HL-60/S4 treated with retinoic acid at 250 ng/mL for 4 days and 3 days (cell line): ENCODE measurements around the gene FABP6.
"Not testable (repeated sequence)": the region's sequence is repeated elsewhere in the genome, so short reads cannot be mapped to it uniquely, and the experiment has no call there.

ENCODE experiments used
- in situ Hi-C: fragments of 300-500 bp; cut with MboI; formaldehyde crosslinking; loops from 2 replicates; pipeline ENCODE4 v1.7.0; 2022; ENCODE audit warnings: low sequenced_read_pairs

FABP6 gene

GRCh38 chr5:160219356-160219755 is 9.9 kb upstream of the FABP6 start:
- in situ Hi-C loops: no loop called here

- in situ Hi-C loops: no loop called here
Observed at GRCh38 chr5:160221082-160221481, 8.2 kb upstream of the FABP6 start.

GRCh38 chr5:160227012-160227411 is 2.3 kb upstream of the FABP6 start:
- in situ Hi-C loops: no loop called here

DNA sequence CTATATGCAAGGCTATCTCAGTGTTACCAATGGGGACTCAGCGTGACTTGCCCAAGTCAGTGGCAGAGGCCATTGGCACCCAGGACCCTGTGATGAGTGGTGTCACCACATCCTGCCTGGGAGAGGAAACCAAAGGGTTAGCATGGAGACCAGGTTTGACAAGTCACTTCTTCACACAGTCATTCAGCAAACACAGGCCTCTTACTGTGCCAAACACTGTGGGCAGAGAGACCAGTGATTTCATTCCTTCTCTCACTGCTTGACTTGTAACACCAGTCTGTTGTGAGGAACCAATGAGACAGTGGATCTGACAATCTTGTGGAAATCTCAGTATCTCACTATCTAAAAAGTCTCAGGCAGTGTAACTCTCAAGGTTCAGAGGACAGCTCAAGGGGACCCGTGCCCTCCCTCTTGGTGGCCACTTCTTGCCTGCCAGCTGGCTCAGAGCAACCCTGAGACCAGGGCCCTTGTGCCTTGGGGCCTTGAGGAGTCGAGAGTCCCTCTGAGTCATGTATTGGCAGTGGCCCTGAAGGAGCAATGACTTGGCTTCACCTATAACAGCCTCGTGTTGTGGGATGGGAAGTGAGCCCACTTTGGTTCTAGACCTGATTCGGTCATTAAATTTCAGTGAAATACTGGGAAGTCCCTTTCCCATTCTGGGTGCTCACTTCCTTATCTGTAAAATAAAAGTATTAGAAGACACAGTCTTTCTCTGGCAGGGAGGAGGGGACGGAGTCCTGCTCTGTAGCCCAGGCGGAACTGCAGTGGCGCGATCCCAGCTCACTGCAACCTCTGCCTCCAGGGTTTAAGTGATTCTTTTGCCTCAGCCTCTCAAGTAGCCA is 1.6 kb downstream of the FABP6 start:
- in situ Hi-C loops: no loop called here

DNA sequence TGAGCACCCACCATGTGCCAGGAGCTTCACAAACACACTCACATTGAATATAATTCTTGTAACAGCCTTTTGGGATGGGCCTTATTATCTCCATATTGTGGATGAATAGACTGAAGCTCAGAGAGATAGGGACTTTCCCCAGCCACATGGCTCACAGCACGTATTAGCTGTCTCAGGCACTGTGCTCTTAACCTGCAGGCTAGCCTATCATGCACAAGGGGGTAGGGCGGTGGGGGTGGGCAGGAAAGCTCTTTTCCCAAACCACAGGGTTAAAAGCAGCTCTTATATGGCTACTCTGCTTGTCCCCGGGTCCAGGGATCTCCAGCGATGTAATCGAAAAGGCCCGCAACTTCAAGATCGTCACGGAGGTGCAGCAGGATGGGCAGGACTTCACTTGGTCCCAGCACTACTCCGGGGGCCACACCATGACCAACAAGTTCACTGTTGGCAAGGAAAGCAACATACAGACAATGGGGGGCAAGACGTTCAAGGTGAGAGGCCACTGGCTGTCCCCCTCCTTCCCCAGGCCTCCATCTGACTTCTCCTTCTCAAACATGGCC is 2.6 kb downstream of the FABP6 start:
- in situ Hi-C loops: no loop called here

GRCh38 chr5:160233215-160233614 is 3.9 kb downstream of the FABP6 start:
- in situ Hi-C loops: no loop called here

DNA sequence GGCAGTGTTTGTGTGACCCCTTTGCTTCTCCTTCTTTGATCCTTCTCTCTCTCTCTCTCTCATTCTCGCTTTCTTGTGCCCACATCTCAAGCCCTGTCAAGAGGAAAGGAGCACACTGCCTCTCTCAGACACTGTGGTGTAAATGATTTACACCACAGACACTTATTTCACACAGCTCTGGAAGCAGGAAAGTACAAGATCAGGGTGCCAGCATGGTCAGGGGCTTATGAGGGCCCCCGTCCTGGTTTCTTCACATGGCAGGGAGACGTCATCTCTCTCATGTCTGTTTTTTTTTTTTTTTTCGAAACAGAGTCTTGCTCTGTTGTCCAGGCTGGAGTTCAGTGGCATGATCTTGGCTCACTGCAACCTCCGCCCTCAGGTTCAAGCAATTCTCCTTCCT is 6.4 kb downstream of the FABP6 start:
- in situ Hi-C loops: no loop called here

DNA sequence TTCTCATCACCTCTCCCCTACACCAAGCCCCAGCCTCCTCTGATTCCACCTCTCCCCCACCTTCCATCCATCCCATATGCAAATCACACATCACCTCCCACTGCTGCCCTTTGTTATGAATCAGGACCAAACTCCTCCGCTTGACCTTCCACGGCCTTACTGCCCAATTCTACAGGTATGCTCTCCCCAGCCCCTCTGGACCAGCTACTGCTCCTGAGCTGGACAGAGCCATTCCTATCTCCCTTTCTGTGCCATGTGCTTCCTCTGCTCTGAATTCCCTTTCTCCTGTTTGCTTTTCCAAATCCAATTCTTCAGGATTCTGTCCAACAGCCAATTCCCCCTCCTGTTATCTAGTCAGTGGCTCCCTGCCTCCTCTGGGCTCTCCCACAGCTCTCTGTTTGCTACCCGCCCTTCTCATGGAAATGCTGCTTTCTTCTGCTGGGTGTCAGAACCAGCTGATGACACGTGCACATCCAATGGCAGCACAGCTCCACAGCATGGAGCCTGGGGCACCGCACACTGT is 8.3 kb downstream of the FABP6 start:
- in situ Hi-C loops: no loop called here

GRCh38 chr5:160240350-160240749 is 11.0 kb downstream of the FABP6 start:
- in situ Hi-C loops: no loop called here

- in situ Hi-C loops: no loop called here
Observed at GRCh38 chr5:160242145-160242544, 12.8 kb downstream of the FABP6 start.

DNA sequence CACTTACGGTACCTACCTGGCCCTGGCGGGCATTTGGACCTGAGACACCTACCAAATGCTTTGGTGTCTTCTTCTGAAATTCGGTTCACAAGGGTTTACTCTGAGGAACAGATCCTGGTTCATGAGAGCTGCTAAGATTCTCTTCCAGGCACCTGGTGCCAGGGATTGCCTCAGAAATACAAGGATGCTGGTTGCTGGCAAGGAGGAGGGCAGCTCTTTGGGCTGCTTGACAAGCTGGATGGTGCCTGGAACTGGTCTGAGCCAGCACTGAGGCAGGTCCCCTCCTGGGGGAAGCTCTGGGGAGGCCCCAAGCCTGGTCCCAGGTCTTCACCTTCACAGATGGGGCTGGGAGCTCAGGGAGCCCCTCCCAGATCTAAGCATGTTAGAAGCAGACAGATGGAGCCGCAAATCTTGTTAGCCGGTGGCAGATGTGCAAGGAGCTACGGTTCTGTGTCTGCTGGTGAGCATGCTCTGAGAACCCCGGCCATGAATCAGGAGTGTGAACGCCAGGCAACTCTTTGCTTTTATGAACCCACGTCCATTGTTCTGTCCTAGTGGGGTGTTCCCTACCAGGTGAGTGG is 16.3 kb downstream of the FABP6 start:
- in situ Hi-C loops: no loop called here

GRCh38 chr5:160249570-160249969 is 20.3 kb downstream of the FABP6 start:
- in situ Hi-C loops: not testable (repeated sequence)

GRCh38 chr5:160250226-160250625 is 20.9 kb downstream of the FABP6 start:
- in situ Hi-C loops: no loop called here

DNA sequence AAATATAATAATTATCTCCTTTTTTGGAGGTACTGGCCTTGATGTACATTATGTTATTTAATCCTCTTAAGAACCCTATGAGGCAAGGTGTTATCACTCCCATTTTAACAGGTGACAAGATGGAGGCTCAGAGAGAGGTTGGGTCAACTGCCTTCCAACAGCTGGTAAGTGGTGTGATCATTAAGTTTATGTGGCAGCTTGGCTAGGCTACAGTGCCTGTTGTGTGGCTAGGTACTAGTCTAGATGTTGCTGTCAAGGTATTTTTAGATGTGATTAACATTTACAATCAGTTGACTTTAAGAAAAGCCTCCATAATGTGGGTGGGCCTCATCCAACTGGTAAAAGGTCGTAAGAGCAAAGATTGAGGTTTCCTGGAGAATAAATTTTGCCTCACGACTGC is 21.5 kb downstream of the FABP6 start:
- in situ Hi-C loops: no loop called here

GRCh38 chr5:160251406-160252155 is 22.3 kb downstream of the FABP6 start:
- in situ Hi-C loops: no loop called here

DNA sequence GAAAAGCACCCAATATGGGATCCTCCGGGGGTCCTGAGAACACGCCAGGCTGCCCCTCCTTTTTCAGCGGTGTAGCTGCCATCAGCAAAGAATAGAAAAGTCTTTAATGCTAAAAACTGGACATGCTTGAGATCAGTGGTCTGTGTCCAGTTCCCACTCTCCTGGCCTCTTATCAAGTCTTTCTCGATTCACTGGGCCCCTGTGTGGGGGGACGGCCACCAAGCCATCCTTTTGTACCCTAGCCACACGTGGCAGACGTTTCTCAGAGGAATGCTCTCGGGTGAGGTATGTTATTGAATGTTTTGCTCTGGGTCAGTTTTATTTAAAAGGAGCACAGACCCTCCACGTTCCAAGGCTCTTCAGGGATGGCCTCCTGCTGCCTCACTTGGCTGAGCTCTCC is 23.6 kb downstream of the FABP6 start:
- in situ Hi-C loops: no loop called here

- in situ Hi-C loops: no loop called here
Observed at GRCh38 chr5:160253441-160253840, 24.1 kb downstream of the FABP6 start.

DNA sequence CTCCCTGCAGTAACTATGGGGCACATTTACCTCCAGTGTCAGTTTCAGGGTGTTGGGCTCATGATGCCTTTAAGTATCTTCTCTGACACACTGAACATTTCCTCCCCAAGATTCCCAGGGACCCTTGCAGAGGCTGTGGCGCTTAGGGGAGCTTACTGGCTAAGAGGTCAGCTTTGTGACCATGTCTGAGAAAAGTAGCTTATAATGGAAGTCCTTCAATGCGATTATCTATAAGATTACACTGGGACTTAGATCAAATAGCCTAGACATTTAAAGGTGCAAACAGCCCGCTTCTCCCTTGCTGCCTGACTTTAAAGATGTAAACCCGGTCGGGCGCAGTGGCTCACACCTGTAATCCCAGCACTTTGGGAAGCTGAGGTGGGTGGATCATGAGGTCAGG is 25.4 kb downstream of the FABP6 start:
- in situ Hi-C loops: no loop called here

DNA sequence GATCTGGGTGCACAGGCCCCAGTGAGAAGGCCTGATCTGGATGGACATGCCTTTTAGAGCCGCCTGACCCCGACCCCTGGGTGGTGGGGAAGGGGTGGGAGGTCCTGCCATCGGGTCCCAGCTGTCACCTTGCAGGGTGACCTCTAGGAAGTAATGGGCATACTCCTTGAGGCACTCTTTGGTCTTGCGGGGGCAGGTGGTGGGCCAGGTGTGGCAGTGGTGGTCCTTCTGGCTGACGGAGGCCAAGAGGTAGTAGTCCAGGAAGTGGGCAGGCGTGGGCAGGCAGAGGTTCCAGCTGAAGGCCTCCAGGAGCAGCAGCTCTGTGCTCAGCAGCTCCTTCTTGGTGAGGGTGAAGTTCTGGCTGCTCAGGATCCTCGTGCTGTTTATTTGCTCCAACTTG is 30.0 kb downstream of the FABP6 start:
- in situ Hi-C loops: no loop called here

GRCh38 chr5:160260006-160260775 is 30.9 kb downstream of the FABP6 start:
- in situ Hi-C loops: no loop called here
